Suprapubic skin (tissue), 4 donors: Measurements from ENCODE around the gene GNA15. TPM values are rescaled to one million over a fixed set of nuclear protein-coding genes. Genes with fewer than 3 reads are reported as not detected.

Experiments
- DNase-seq, 2 donors: peaks; one replicate each; pipeline ENCODE4 v3.0.0-alpha.2; 2019; ENCODE audit warnings: low spot score in 2 of 2
- H3K27ac ChIP-seq: fragments of 200-600 bp; sonication (generic); one replicate; pipeline ENCODE4 v1.5.1; 2019
- H3K27me3 ChIP-seq: fragments of 200-600 bp; sonication (generic); one replicate; pipeline ENCODE4 v1.5.1; 2019
- H3K36me3 ChIP-seq: fragments of 200-600 bp; sonication (generic); one replicate; pipeline ENCODE4 v1.5.1; 2019
- H3K4me1 ChIP-seq: fragments of 200-600 bp; sonication (generic); one replicate; pipeline ENCODE4 v1.5.1; 2019
- H3K4me3 ChIP-seq: fragments of 200-600 bp; sonication (generic); one replicate; pipeline ENCODE4 v1.5.1; 2019; ENCODE audit warnings: mild to moderate bottlenecking
- H3K9me3 ChIP-seq: fragments of 200-600 bp; sonication (generic); one replicate; pipeline ENCODE4 v1.5.1; 2019
- CTCF ChIP-seq, 2 donors: fragments of 200-600 bp in 1 of 2; fragments of 450-650 bp in 1 of 2; sonication (generic) in 1 of 2; IDR thresholded peaks; one replicate each; pipeline ENCODE4 v1.5.1; 2016 to 2019; ENCODE audit warnings: antibody characterized with exemption in 2 of 2, mild to moderate bottlenecking in 1 of 2, moderate library complexity in 1 of 2
- EP300 ChIP-seq: sonication (generic); formaldehyde crosslinking; IDR thresholded peaks from one replicate; pipeline ENCODE4 v1.6.1; 2017; ENCODE audit warnings: antibody characterized with exemption
- POLR2A ChIP-seq, 2 donors: fragments of 450-650 bp; IDR thresholded peaks; one replicate each; pipeline ENCODE4 v1.6.1; 2017; ENCODE audit warnings: antibody characterized with exemption in 2 of 2, mild to moderate bottlenecking in 2 of 2, moderate library complexity in 2 of 2
- POLR2AphosphoS5 ChIP-seq, 3 donors: sonication (generic); formaldehyde crosslinking; IDR thresholded peaks; one replicate each; pipeline ENCODE4 v1.6.1; 2017; ENCODE audit warnings: antibody characterized with exemption in 3 of 3
- WGBS: methylation state at CpG from one replicate; pipeline ENCODE4 v1.1.5; 2018; 5-methylcytosine and 5-hydroxymethylcytosine counted together
- total RNA-seq, 4 donors: library from RNA; depleted of rRNA; stranded (reverse); fragments of >200 nt; gene quantifications; one replicate each; pipeline ENCODE4 v1.1.0, GENCODE V29; 2016

GNA15 gene
- total RNA-seq, 4 donors from 2014 or later, result 29.9 to 117 (median 85.0) TPM

GRCh38 chr19:3186891-3187661 is 51.2 kb downstream of the GNA15 start:
- TF ChIP-seq POLR2AphosphoS5 (IDR thresholded peaks at IDR 0.05) (no peak), POLR2A (IDR thresholded peaks at IDR 0.05) (no peak), EP300 (no peak), CTCF (IDR thresholded peaks at IDR 0.05) (no peak)
- peak overlapping the region; percentile 91 for H3K4me3 ChIP-seq
- no peak overlapping the region for H3K27ac ChIP-seq
- no peaks in the 10 kb centered on the region for H3K36me3 ChIP-seq
- DNase-seq, result no peak
- 71% methylated on average over 23 of the region's 23 CpGs for WGBS
- H3K9me3 ChIP-seq, result no peaks in the 10 kb centered on the region
- peaks cover 33% of the 10 kb centered on the region for H3K4me1 ChIP-seq
- no peaks in the 10 kb centered on the region for H3K27me3 ChIP-seq

- H3K4me1 ChIP-seq, result peaks cover 33% of the 10 kb centered on the region
- H3K27me3 ChIP-seq, result no peaks in the 10 kb centered on the region
- no peak overlapping the region for H3K27ac ChIP-seq
- H3K4me3 ChIP-seq, result no peak overlapping the region
- H3K36me3 ChIP-seq, result peaks cover under 1% of the 10 kb centered on the region
- DNase-seq, result no peak
- no peaks in the 10 kb centered on the region for H3K9me3 ChIP-seq
- no peak for TF ChIP-seq POLR2AphosphoS5 (IDR thresholded peaks at IDR 0.05)
- WGBS, result 83% methylated on average over 23 of the region's 36 CpGs
These were observed 52.1 kb downstream of the GNA15 start for GRCh38 chr19:3187662-3188511.

- no peak for DNase-seq
- no peak for TF ChIP-seq POLR2A (IDR thresholded peaks at IDR 0.05)
- TF ChIP-seq POLR2AphosphoS5 (IDR thresholded peaks at IDR 0.05), result no peak
- no peak for TF ChIP-seq EP300
- no peak for TF ChIP-seq CTCF (IDR thresholded peaks at IDR 0.05)
- 94% methylated on average over 33 of the region's 35 CpGs for WGBS
- H3K9me3 ChIP-seq, result no peaks in the 10 kb centered on the region
- H3K4me3 ChIP-seq, result no peak overlapping the region
- no peak overlapping the region for H3K27ac ChIP-seq
- peaks cover 9% of the 10 kb centered on the region for H3K36me3 ChIP-seq
- peaks cover 33% of the 10 kb centered on the region for H3K4me1 ChIP-seq
- no peaks in the 10 kb centered on the region for H3K27me3 ChIP-seq
These were observed 53.1 kb downstream of the GNA15 start for GRCh38 chr19:3188627-3189596.

- Histone ChIP-seq H3K4me3 (no peak overlapping the region), H3K27me3 (no peaks in the 10 kb centered on the region), H3K36me3 (peaks cover 9% of the 10 kb centered on the region), H3K27ac (no peak overlapping the region), H3K9me3 (no peaks in the 10 kb centered on the region), H3K4me1 (peaks cover 32% of the 10 kb centered on the region)
- DNase-seq, result no peak
- 81% methylated on average over 22 of the region's 28 CpGs for WGBS
- TF ChIP-seq POLR2A (IDR thresholded peaks at IDR 0.05) (no peak), EP300 (no peak), CTCF (IDR thresholded peaks at IDR 0.05) (no peak), POLR2AphosphoS5 (IDR thresholded peaks at IDR 0.05) (no peak)
These were observed 54.1 kb downstream of the GNA15 start for GRCh38 chr19:3189702-3190469.

- H3K27ac ChIP-seq, result no peak overlapping the region
- H3K4me1 ChIP-seq, result peaks cover 28% of the 10 kb centered on the region
- no peaks in the 10 kb centered on the region for H3K27me3 ChIP-seq
- H3K36me3 ChIP-seq, result peaks cover 9% of the 10 kb centered on the region
- no peak for DNase-seq
- 93% methylated on average over 6 of the region's 18 CpGs for WGBS
- no peak overlapping the region for H3K4me3 ChIP-seq
- no peak for TF ChIP-seq EP300
- no peak for TF ChIP-seq CTCF (IDR thresholded peaks at IDR 0.05)
- no peak for TF ChIP-seq POLR2A (IDR thresholded peaks at IDR 0.05)
- TF ChIP-seq POLR2AphosphoS5 (IDR thresholded peaks at IDR 0.05), result no peak
- H3K9me3 ChIP-seq, result no peaks in the 10 kb centered on the region
These were observed 54.6 kb downstream of the GNA15 start for GRCh38 chr19:3190470-3190770.
